A549 (cell line): Measurements from ENCODE around the gene MROH2A. TPM values are rescaled to one million over a fixed set of nuclear protein-coding genes. Genes with fewer than 3 reads are reported as not detected.

Experiments
- ATAC-seq, 2 experiments: fragments of 200-7000 bp in 1 of 2; fragments of >200 bp in 1 of 2; cut with Nextera tagmentation in 1 of 2; cut with Tn5 transposase in 1 of 2; 3 replicates each; pipeline versions ENCODE4 v1.8.0 to v1.9.1; 2018 to 2020; ENCODE audit warnings: mild to moderate bottlenecking in 1 of 2, moderate library complexity in 1 of 2
- CTCF ChIA-PET: fragments of 300-600 bp; sonication (Branson Sonifier 250); formaldehyde crosslinking; extraction: SDS; loops from one replicate; lab custom pipeline; 2021; ENCODE audit warnings: antibody characterized with exemption, inconsistent platforms; lab: Yijun Ruan, JAX
- POLR2A ChIA-PET: fragments of 350-600 bp; formaldehyde crosslinking; extraction: SDS; loops from one replicate; lab custom pipeline; 2021; ENCODE audit warnings: antibody characterized with exemption, inconsistent platforms; lab: Yijun Ruan, JAX
- DNase-seq, 2 experiments: peaks; one replicate each; pipeline versions ENCODE4 v3.0.0 to v3.0.0-alpha.2; 2011 to 2016; ENCODE audit warnings: low read depth in 1 of 2, low spot score in 1 of 2
- FAIRE-seq: peaks from 2 replicates; lab custom pipeline; 2011; peaks lifted over from hg19 to GRCh38; lab: Jason Lieb, UNC
- H3K27ac ChIP-seq, 2 experiments: fragments of >200 bp; sonication (Bioruptor Twin); formaldehyde crosslinking; 3 replicates each; pipeline ENCODE4 v1.5.1; 2016 to 2017
- H3K4me1 ChIP-seq: fragments of >200 bp; sonication (Bioruptor Twin); formaldehyde crosslinking; 3 replicates; pipeline ENCODE4 v1.6.1; 2016
- H3K4me2 ChIP-seq: fragments of >200 bp; sonication (Bioruptor Twin); formaldehyde crosslinking; 3 replicates; pipeline ENCODE4 v1.6.1; 2016
- H3K4me3 ChIP-seq: fragments of >200 bp; sonication (Bioruptor Twin); formaldehyde crosslinking; 3 replicates; pipeline ENCODE4 v1.5.1; 2016
- H3K9me3 ChIP-seq: fragments of >200 bp; sonication (Bioruptor Twin); formaldehyde crosslinking; 3 replicates; pipeline ENCODE4 v1.6.1; 2016
- CEBPB ChIP-seq, 2 experiments: fragments of >200 bp in 1 of 2; sonication (Bioruptor Twin) in 1 of 2; formaldehyde crosslinking in 1 of 2; IDR thresholded peaks; 2 replicates each; pipeline ENCODE4 v1.6.1; 2012 to 2016
- CHD2 ChIP-seq: fragments of 150-350 bp; IDR thresholded peaks from 2 replicates; pipeline ENCODE4 v1.6.1; 2014; ENCODE audit warnings: low read length; ENCODE audit not compliant: partially characterized antibody
- CTCF ChIP-seq: fragments of >200 bp; sonication (Bioruptor Twin); formaldehyde crosslinking; IDR thresholded peaks from 3 replicates; pipeline ENCODE4 v1.5.1; 2016
- EP300 ChIP-seq, 2 experiments: fragments of >200 bp; sonication (Bioruptor Twin); formaldehyde crosslinking; IDR thresholded peaks; 2 replicates in 1 of 2; 3 replicates in 1 of 2; pipeline ENCODE4 v1.6.1; 2016 to 2017
- FOSL2 ChIP-seq, 2 experiments: fragments of 450-650 bp in 1 of 2; fragments of >200 bp in 1 of 2; sonication (Bioruptor Twin) in 1 of 2; formaldehyde crosslinking; IDR thresholded peaks; 2 replicates each; pipeline versions ENCODE4 v1.5.0 to v1.6.1; 2016 to 2020; ENCODE audit warnings: mild to moderate bottlenecking in 1 of 2, moderate library complexity in 1 of 2
- GATA3 ChIP-seq: IDR thresholded peaks from 2 replicates; pipeline ENCODE4 v1.6.1; 2012; ENCODE audit warnings: borderline replicate concordance
- HES2 ChIP-seq: fragments of >200 bp; sonication (Bioruptor Twin); formaldehyde crosslinking; IDR thresholded peaks from 2 replicates; pipeline ENCODE4 v1.6.1; 2016
- HOXA7 ChIP-seq: fragments of 250-450 bp; sonication (Bioruptor Pico); IDR thresholded peaks from 2 replicates; pipeline ENCODE4 v1.5.0; 2020; ENCODE audit warnings: mild to moderate bottlenecking, moderate library complexity
- HOXB13 ChIP-seq: fragments of 250-450 bp; sonication (Bioruptor Pico); IDR thresholded peaks from 2 replicates; pipeline ENCODE4 v1.5.0; 2020; ENCODE audit warnings: low read depth, mild to moderate bottlenecking, moderate library complexity
- HOXB5 ChIP-seq: fragments of 250-450 bp; sonication (Bioruptor Pico); IDR thresholded peaks from 2 replicates; pipeline ENCODE4 v1.5.0; 2020; ENCODE audit warnings: mild to moderate bottlenecking, moderate library complexity
- JUN ChIP-seq, 2 experiments: fragments of >200 bp; sonication (Bioruptor Twin); formaldehyde crosslinking; IDR thresholded peaks; 2 replicates in 1 of 2; 3 replicates in 1 of 2; pipeline ENCODE4 v1.6.1; 2016 to 2017
- KDM1A ChIP-seq: fragments of 200-600 bp; sonication (generic); IDR thresholded peaks from 2 replicates; pipeline ENCODE4 v1.6.1; 2016; ENCODE audit warnings: low read depth, mild to moderate bottlenecking
- KDM5A ChIP-seq: fragments of 200-600 bp; sonication (generic); IDR thresholded peaks from 2 replicates; pipeline ENCODE4 v1.6.1; 2016; ENCODE audit warnings: antibody characterized with exemption, mild to moderate bottlenecking
- MAFK ChIP-seq: fragments of 450-650 bp; IDR thresholded peaks from 2 replicates; pipeline ENCODE4 v1.6.1; 2014; ENCODE audit not compliant: partially characterized antibody
- MAX ChIP-seq: IDR thresholded peaks from 2 replicates; pipeline ENCODE4 v1.6.1; 2012
- NFE2L2 ChIP-seq: fragments of 150-350 bp; conservative IDR thresholded peaks from 2 replicates; pipeline ENCODE4 v1.6.1; 2014; ENCODE audit warnings: low read length
- NPAS2 ChIP-seq: fragments of 250-450 bp; sonication (Bioruptor Pico); IDR thresholded peaks from 2 replicates; pipeline ENCODE4 v1.8.0; 2022; ENCODE audit warnings: mild to moderate bottlenecking, moderate library complexity, borderline replicate concordance
- NR3C1 ChIP-seq: fragments of >200 bp; sonication (Bioruptor Twin); formaldehyde crosslinking; IDR thresholded peaks from 3 replicates; pipeline ENCODE4 v1.6.1; 2017
- PBX3 ChIP-seq: IDR thresholded peaks from 2 replicates; pipeline ENCODE4 v1.6.1; 2012
- POLR2A ChIP-seq: IDR thresholded peaks from 2 replicates; pipeline ENCODE4 v1.6.1; 2012; ENCODE audit warnings: mild to moderate bottlenecking, low read length
- RAD21 ChIP-seq, 2 experiments: fragments of >200 bp in 1 of 2; sonication (Bioruptor Twin) in 1 of 2; formaldehyde crosslinking in 1 of 2; IDR thresholded peaks in 1 of 2; conservative IDR thresholded peaks in 1 of 2; 2 replicates in 1 of 2; 3 replicates in 1 of 2; pipeline ENCODE4 v1.6.1; 2012 to 2018; ENCODE audit warnings: inconsistent platforms in 1 of 2
- RARB ChIP-seq: fragments of 250-450 bp; sonication (Bioruptor Pico); IDR thresholded peaks from 2 replicates; pipeline ENCODE4 v1.8.0; 2021; ENCODE audit warnings: mild to moderate bottlenecking, moderate library complexity
- REST ChIP-seq: fragments of 200-600 bp; sonication (generic); IDR thresholded peaks from 2 replicates; pipeline ENCODE4 v1.6.1; 2016; ENCODE audit warnings: antibody characterized with exemption, mild to moderate bottlenecking, moderate library complexity
- RFX5 ChIP-seq: fragments of 450-650 bp; IDR thresholded peaks from 2 replicates; pipeline ENCODE4 v1.7.1; 2014; ENCODE audit warnings: antibody characterized with exemption, mild to moderate bottlenecking, moderate library complexity
- SMC3 ChIP-seq: fragments of >200 bp; sonication (Bioruptor Twin); formaldehyde crosslinking; IDR thresholded peaks from 3 replicates; pipeline ENCODE4 v1.6.1; 2018; ENCODE audit warnings: inconsistent platforms
- USF2 ChIP-seq: fragments of 450-650 bp; IDR thresholded peaks from 2 replicates; pipeline ENCODE4 v1.6.1; 2014; ENCODE audit warnings: antibody characterized with exemption
- ZFP36 ChIP-seq: fragments of 450-650 bp; IDR thresholded peaks from 2 replicates; pipeline ENCODE4 v1.6.1; 2014; ENCODE audit warnings: borderline replicate concordance; ENCODE audit not compliant: partially characterized antibody
- WGBS: methylation state at CpG from one replicate; pipeline ENCODE4 v1.1.6; 2017; ENCODE audit errors: missing lambda C conversion rate; 5-methylcytosine and 5-hydroxymethylcytosine counted together
- polyA plus RNA-seq, 4 experiments: library from polyadenylated mRNA; depleted of rRNA in 3 of 4; stranded (reverse); fragments of >200 nt; fragmentation: RNase III in 1 of 4; extraction: RNeasy Plus Mini Kit Qiagen cat#74134 plus additional on column Dnase treatment in 1 of 4; gene quantifications; 2 replicates in 3 of 4; 3 replicates in 1 of 4; pipeline ENCODE4 v1.2.3, GENCODE V29; 2011 to 2017

The MROH2A gene
- polyA plus RNA-seq, 2 of the 4 experiments (the other 2 are of a cell fraction) = 0.10 to 0.63 TPM

- TF ChIP-seq EP300 (IDR thresholded peaks at IDR 0.05) (peak in 1 of 2 experiments; percentile 13; a peak in 1 of 5 replicates), CTCF (peak; percentile 91), POLR2A (no peak), PBX3 (0 out of 2 replicates have a peak, but pooled peaks have one; percentile 21), CHD2 (no peak), MAFK (peak; percentile 97), JUN (IDR thresholded peaks at IDR 0.05) (peak in 1 of 2 experiments; percentile 48; a peak in 1 of 5 replicates), ZFP36 (no peak), CEBPB (IDR thresholded peaks at IDR 0.05) (peak in 1 of 2 experiments; percentile 57; a peak in 2 of 4 replicates), NPAS2 (CRISPR knock-in tag) (no peak), KDM1A (no peak), REST (no peak), HES2 (no peak), RAD21 (conservative IDR thresholded peaks at IDR 0.05 in 1 of 2, IDR thresholded peaks at IDR 0.05 in 1 of 2) (peak; percentile 91 to 92), GATA3 (peak; percentile 66; the same call in 1 of the 2 replicates), RFX5 (no peak), SMC3 (peak; percentile 77), KDM5A (peak; percentile 20; the same call in 1 of the 2 replicates), NFE2L2 (peak; percentile 94), USF2 (peak; percentile 2; the same call in 1 of the 2 replicates), HOXA7 (CRISPR knock-in tag) (peak; percentile 80; the same call in 1 of the 2 replicates), NR3C1 (no peak), HOXB13 (CRISPR knock-in tag) (peak; percentile 61; the same call in 1 of the 2 replicates), RARB (0 out of 2 replicates have a peak, but pooled peaks have one; percentile 45), MAX (0 out of 2 replicates have a peak, but pooled peaks have one; percentile 35), FOSL2 (IDR thresholded peaks at IDR 0.05) (no peak), FOSL2 (CRISPR knock-in tag; IDR thresholded peaks at IDR 0.05) (peak; percentile 2; the same call in 1 of the 2 replicates), HOXB5 (peak; percentile 73; the same call in 1 of the 2 replicates)
- no peak for FAIRE-seq
- Histone ChIP-seq H3K27ac (peak overlapping the region; percentile 81 to 97), H3K9me3 (no peaks in the 10 kb centered on the region), H3K4me3 (no peak overlapping the region), H3K4me1 (peaks cover 27% of the 10 kb centered on the region), H3K4me2 (peak overlapping the region; percentile 72)
- CTCF ChIA-PET = interaction anchor here (0.6 to 5.2 kb wide), 69 partner anchors 9 to 1263 kb away, joined by 3 to 42 read pairs (median 4); partner anchors contain the start of genes MSL3B and TRPM8
- POLR2A ChIA-PET = interaction anchor here (0.9 to 1.5 kb wide), 6 partner anchors 10 to 688 kb away, joined by 3 to 6 read pairs (median 4); partner anchors contain the start of genes ARL4C and MSL3B
- WGBS = 1% methylated on average over 9 of the region's 9 CpGs
- peak; percentile 47 to 63 for ATAC-seq
- peak; percentile 69 to 96 for DNase-seq
Measured at GRCh38 chr2:233857511-233858141, 79.5 kb downstream of the MROH2A start.
